HG03442 (cell line): ENCODE results near the gene TTC21B.
A peak's percentile ranks its signal among the peaks of the same experiment; 100 is the strongest.

Experiments used
- ATAC-seq: cut with Tn5 transposase; IDR thresholded peaks from one replicate; pipeline ENCODE4 v1.9.1; 2021; ENCODE audit warnings: mild to moderate bottlenecking, moderate library complexity; ENCODE audit not compliant: unreplicated experiment

The TTC21B gene

GRCh38 chr2:165840333-165840958 lies 113.1 kb downstream of the TTC21B start:
- ATAC-seq: no peak

- no peak for ATAC-seq
Observed at GRCh38 chr2:165839610-165840009, 114.0 kb downstream of the TTC21B start.

GRCh38 chr2:165837122-165837521 lies 116.5 kb downstream of the TTC21B start:
- no peak for ATAC-seq

- no peak for ATAC-seq
Observed at GRCh38 chr2:165835363-165835762, 118.2 kb downstream of the TTC21B start.

DNA sequence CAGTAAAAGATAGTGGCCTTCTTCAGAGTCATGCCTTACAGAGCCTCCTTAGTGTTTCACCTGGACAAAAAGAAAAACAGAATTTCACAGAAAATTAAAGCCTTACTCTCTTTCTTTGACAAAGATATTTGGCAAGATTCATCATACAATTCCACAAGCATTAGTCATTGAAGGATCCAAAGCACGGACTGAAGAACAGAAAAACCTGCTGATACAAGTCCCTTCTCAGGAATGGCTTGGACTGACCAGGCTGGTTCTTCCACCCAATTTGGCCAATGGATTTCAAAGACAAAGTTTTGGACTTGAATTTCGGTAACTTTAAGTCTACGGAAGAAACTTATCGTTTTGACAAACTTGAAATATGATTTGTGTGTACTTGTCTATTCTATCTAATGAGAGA lies 120.4 kb downstream of the TTC21B start:
- no peak for ATAC-seq

- peak; percentile 29 for ATAC-seq
Observed at GRCh38 chr2:165827921-165828276, 125.7 kb downstream of the TTC21B start.

DNA sequence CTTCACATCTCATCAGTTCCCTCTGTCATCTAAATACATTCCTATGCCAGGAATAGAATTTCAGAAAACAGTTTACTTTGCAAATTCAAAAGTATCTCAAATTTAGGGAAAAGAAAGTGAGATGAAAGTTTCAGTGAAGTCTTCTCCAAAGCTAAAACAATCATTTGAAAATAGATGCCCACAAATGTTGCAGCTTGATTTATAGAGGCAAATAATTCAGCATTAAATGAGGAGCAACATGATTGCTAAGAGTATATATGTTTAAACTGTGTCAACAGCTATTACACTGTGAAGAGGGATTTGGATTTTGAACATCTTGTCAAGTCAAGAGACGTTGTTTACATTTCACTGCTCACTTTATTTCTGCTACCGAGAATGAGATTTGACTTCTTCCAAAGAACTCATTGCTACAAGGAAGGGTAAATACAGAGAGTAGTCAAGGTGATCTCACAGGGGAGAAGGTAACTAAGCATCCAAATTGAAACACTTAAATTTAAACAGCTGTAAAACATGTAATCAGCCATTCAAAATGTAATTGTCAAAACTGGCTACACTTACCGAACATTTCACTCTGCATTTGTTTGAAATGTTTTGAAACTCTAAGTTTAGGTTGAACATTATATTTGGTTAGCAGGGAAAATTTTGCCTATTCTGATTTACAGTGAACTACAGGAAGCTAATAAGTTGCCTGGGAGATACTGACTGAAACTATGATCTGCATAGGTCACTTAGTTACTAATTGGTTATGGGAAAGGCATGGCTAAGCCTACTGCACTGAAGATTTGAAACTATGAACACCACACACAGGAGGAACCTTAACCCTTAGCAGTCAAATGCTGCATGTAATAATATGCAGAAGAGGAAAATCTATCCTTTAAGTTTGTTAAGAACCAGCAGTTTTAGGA lies 126.3 kb downstream of the TTC21B start:
- ATAC-seq: peak; percentile 45

DNA sequence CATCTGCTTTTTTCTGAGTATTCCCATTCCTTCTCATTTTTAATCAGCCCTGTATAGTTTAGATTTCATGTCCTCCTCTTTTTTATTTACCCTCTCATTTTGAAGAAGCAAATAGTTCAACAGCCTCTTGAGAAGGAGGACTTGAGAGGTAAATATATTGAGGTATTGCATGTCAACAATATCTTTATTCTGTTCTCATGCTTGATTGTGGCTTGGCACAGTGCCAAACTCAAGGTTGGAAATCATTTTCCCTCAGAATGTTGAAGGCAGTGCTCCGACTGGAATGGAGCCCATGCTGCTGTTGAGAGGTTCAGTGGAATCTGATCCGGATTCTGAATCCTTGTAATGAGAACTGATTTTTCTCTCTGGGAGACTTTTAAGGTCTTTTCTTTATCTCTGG lies 128.5 kb downstream of the TTC21B start:
- ATAC-seq: no peak
